IMR-90 (cell line): Measurements from ENCODE around the gene AMBRA1. TPM values are rescaled to one million over a fixed set of nuclear protein-coding genes. Genes with fewer than 3 reads are reported as not detected.

Source experiments
- ATAC-seq: fragments of 200-7000 bp; cut with Tn5 transposase; 2 replicates; pipeline ENCODE4 v1.9.1; 2020; ENCODE audit warnings: low read depth, mild to moderate bottlenecking, moderate library complexity
- BruUV-seq: library from RNA; stranded (reverse); fragments of 400-500 nt; replicated peaks from 2 replicates; lab custom pipeline; 2021; lab: Mats Ljungman, UMichigan
- CTCF ChIA-PET: fragments of 300-600 bp; formaldehyde crosslinking; extraction: SDS; loops from one replicate; lab custom pipeline; 2021; ENCODE audit warnings: antibody characterized with exemption; lab: Yijun Ruan, JAX
- POLR2A ChIA-PET: fragments of 300-600 bp; sonication (Branson Sonifier 250); formaldehyde crosslinking; loops from one replicate; lab custom pipeline; 2022; ENCODE audit warnings: antibody characterized with exemption; ENCODE audit not compliant: unreplicated experiment; lab: Charles Lee
- DNase-seq: peaks from one replicate; pipeline ENCODE4 v3.0.0; 2013
- H2AFZ ChIP-seq: replicated peaks from 2 replicates; pipeline ENCODE3; 2013; ENCODE audit warnings: low read length, mild to moderate bottlenecking; ENCODE audit not compliant: poor library complexity
- H2AK5ac ChIP-seq: 2 replicates; pipeline ENCODE4 v1.6.1; 2013; ENCODE audit warnings: low read depth, low read length, inconsistent platforms
- H2AK9ac ChIP-seq: replicated peaks from 2 replicates; pipeline ENCODE3; 2013; ENCODE audit warnings: mild to moderate bottlenecking, low read depth, low read length, moderate library complexity; ENCODE audit not compliant: poor library complexity
- H2BK120ac ChIP-seq: 2 replicates; pipeline ENCODE4 v1.6.1; 2013; ENCODE audit warnings: low read depth, low read length, inconsistent platforms
- H2BK15ac ChIP-seq: 3 replicates; pipeline ENCODE4 v1.6.1; 2013; ENCODE audit warnings: low read depth, low read length, inconsistent platforms
- H2BK20ac ChIP-seq: 2 replicates; pipeline ENCODE4 v1.6.1; 2013; ENCODE audit warnings: low read depth, mild to moderate bottlenecking, inconsistent platforms, low read length, moderate library complexity
- H2BK5ac ChIP-seq: 2 replicates; pipeline ENCODE4 v1.6.1; 2013; ENCODE audit warnings: mild to moderate bottlenecking, low read depth, low read length, inconsistent platforms; ENCODE audit not compliant: poor library complexity, severe bottlenecking
- H3K14ac ChIP-seq: replicated peaks from 2 replicates; pipeline ENCODE4 v1.6.1; 2013; ENCODE audit warnings: low read depth, low read length, inconsistent platforms
- H3K18ac ChIP-seq: 2 replicates; pipeline ENCODE4 v1.6.1; 2013; ENCODE audit warnings: low read depth, low read length, control low read depth
- H3K23ac ChIP-seq: 2 replicates; pipeline ENCODE4 v1.6.1; 2013; ENCODE audit warnings: low read depth, low read length, inconsistent platforms
- H3K27ac ChIP-seq: 2 replicates; pipeline ENCODE4 v1.5.1; 2013; ENCODE audit warnings: mild to moderate bottlenecking, control low read depth, low read length; ENCODE audit not compliant: insufficient read depth
- H3K27me3 ChIP-seq: 2 replicates; pipeline ENCODE4 v1.6.1; 2013; ENCODE audit warnings: low read length; ENCODE audit not compliant: control insufficient read depth, insufficient read depth
- H3K36me3 ChIP-seq: 2 replicates; pipeline ENCODE4 v1.6.1; 2013; ENCODE audit warnings: low read length, mixed read lengths; ENCODE audit not compliant: control insufficient read depth, insufficient read depth
- H3K4ac ChIP-seq: 2 replicates; pipeline ENCODE4 v1.6.1; 2013; ENCODE audit warnings: low read depth, low read length, inconsistent platforms
- H3K4me1 ChIP-seq: 2 replicates; pipeline ENCODE4 v1.6.1; 2013; ENCODE audit warnings: low read length, mixed read lengths; ENCODE audit not compliant: control insufficient read depth, insufficient read depth
- H3K4me2 ChIP-seq: 2 replicates; pipeline ENCODE4 v1.6.1; 2013; ENCODE audit warnings: low read depth, mild to moderate bottlenecking, control low read depth, low read length, moderate library complexity
- H3K4me3 ChIP-seq: 2 replicates; pipeline ENCODE4 v1.5.1; 2013; ENCODE audit warnings: low read depth, mild to moderate bottlenecking, control low read depth, low read length, moderate library complexity; ENCODE audit not compliant: insufficient read depth
- H3K56ac ChIP-seq: 2 replicates; pipeline ENCODE4 v1.6.1; 2013; ENCODE audit warnings: low read length, inconsistent platforms; ENCODE audit not compliant: insufficient read depth; ENCODE audit errors: extremely low read depth
- H3K79me1 ChIP-seq, 2 experiments: 2 replicates each; pipeline ENCODE4 v1.6.1; 2013; ENCODE audit warnings: low read length in 2 of 2, inconsistent platforms in 1 of 2, low read depth in 1 of 2
- H3K9ac ChIP-seq: 2 replicates; pipeline ENCODE4 v1.6.1; 2013; ENCODE audit warnings: low read depth, low read length, control low read depth
- H3K9me1 ChIP-seq: 2 replicates; pipeline ENCODE4 v1.6.1; 2013; ENCODE audit warnings: low read length, inconsistent platforms; ENCODE audit not compliant: insufficient read depth
- H3K9me3 ChIP-seq: 2 replicates; pipeline ENCODE4 v1.6.1; 2013; ENCODE audit warnings: low read length; ENCODE audit not compliant: control insufficient read depth, insufficient read depth
- H4K20me1 ChIP-seq: 2 replicates; pipeline ENCODE4 v1.6.1; 2013; ENCODE audit warnings: low read length, inconsistent platforms; ENCODE audit not compliant: insufficient read depth
- H4K5ac ChIP-seq: 2 replicates; pipeline ENCODE4 v1.6.1; 2013; ENCODE audit warnings: mild to moderate bottlenecking, low read depth, low read length, control low read depth
- H4K8ac ChIP-seq, 2 experiments: 2 replicates each; pipeline ENCODE4 v1.6.1; 2013; ENCODE audit warnings: low read depth in 2 of 2, low read length in 2 of 2, control low read depth in 1 of 2, inconsistent platforms in 1 of 2
- H4K91ac ChIP-seq: 2 replicates; pipeline ENCODE4 v1.6.1; 2013; ENCODE audit warnings: low read depth, low read length, inconsistent platforms; ENCODE audit not compliant: insufficient read depth
- BHLHE40 ChIP-seq: fragments of 150-350 bp; IDR thresholded peaks from 2 replicates; pipeline ENCODE4 v1.6.1; 2016; ENCODE audit warnings: mild to moderate bottlenecking, low read depth, low read length
- CEBPB ChIP-seq: IDR thresholded peaks from 2 replicates; pipeline ENCODE4 v1.6.1; 2012; ENCODE audit warnings: low read depth, low read length, improper control_type of control experiment
- CHD1 ChIP-seq: IDR thresholded peaks from 2 replicates; pipeline ENCODE4 v1.6.1; 2012; ENCODE audit warnings: low read depth, low read length, improper control_type of control experiment
- ELK1 ChIP-seq: fragments of 150-350 bp; IDR thresholded peaks from 2 replicates; pipeline ENCODE4 v1.6.1; 2016; ENCODE audit warnings: low read depth, mild to moderate bottlenecking, low read length, moderate library complexity, borderline replicate concordance
- FOS ChIP-seq: fragments of 150-350 bp; IDR thresholded peaks from 2 replicates; pipeline ENCODE4 v1.6.1; 2016; ENCODE audit warnings: low read depth, low read length
- MAZ ChIP-seq: IDR thresholded peaks from 2 replicates; pipeline ENCODE4 v1.6.1; 2012; ENCODE audit warnings: low read depth, mild to moderate bottlenecking, low read length, improper control_type of control experiment, moderate library complexity, borderline replicate concordance
- MXI1 ChIP-seq: IDR thresholded peaks from 2 replicates; pipeline ENCODE4 v1.6.1; 2012; ENCODE audit warnings: low read depth, mild to moderate bottlenecking, low read length, moderate library complexity, borderline replicate concordance
- NFE2L2 ChIP-seq: fragments of 150-350 bp; IDR thresholded peaks from 2 replicates; pipeline ENCODE4 v1.6.1; 2016; ENCODE audit warnings: low read depth, mild to moderate bottlenecking, low read length
- POLR2A ChIP-seq: IDR thresholded peaks from 2 replicates; pipeline ENCODE4 v1.6.1; 2012; ENCODE audit warnings: mild to moderate bottlenecking, low read depth, low read length
- RCOR1 ChIP-seq: IDR thresholded peaks from 2 replicates; pipeline ENCODE4 v1.6.1; 2012; ENCODE audit warnings: mild to moderate bottlenecking, low read length, improper control_type of control experiment; ENCODE audit not compliant: insufficient replicate concordance
- SMC3 ChIP-seq: fragments of 150-350 bp; IDR thresholded peaks from 2 replicates; pipeline ENCODE4 v1.6.1; 2016; ENCODE audit warnings: low read depth, mild to moderate bottlenecking, antibody characterized with exemption, low read length, moderate library complexity
- WGBS, 2 experiments: methylation state at CpG; one replicate each; pipeline versions ENCODE4 v1.1.5 to v1.1.7; 2013; ENCODE audit warnings: missing lambda C conversion rate in 2 of 2; ENCODE audit not compliant: insufficient read length in 1 of 2; ENCODE audit errors: extremely low coverage in 2 of 2; 5-methylcytosine and 5-hydroxymethylcytosine counted together
- dilution Hi-C: fragments of 300-500 bp; cut with HindIII; formaldehyde crosslinking; loops from one replicate; pipeline ENCODE4 v1.14.3; 2018; ENCODE audit warnings: low sequenced_read_pairs; ENCODE audit not compliant: unreplicated experiment
- in situ Hi-C: fragments of 300-500 bp; cut with MboI; formaldehyde crosslinking; loops from 3 replicates; pipeline ENCODE4 v1.14.3; 2019; ENCODE audit warnings: low sequenced_read_pairs, inconsistent platforms, mixed read lengths
- intact Hi-C: fragments of 100-400 bp; cut with micrococcal nuclease; formaldehyde crosslinking; loops from 2 replicates; pipeline ENCODE4 v1.10.0; 2022
- polyA plus RNA-seq, 3 experiments: library from polyadenylated mRNA; depleted of rRNA; stranded (reverse); fragments of >200 nt; gene quantifications; 2 replicates each; pipeline ENCODE4 v1.2.3, GENCODE V29; 2012; ENCODE audit warnings: low replicate concordance in 1 of 3
- total RNA-seq: library from RNA; depleted of rRNA; stranded (reverse); fragments of >200 nt; gene quantifications from 2 replicates; pipeline ENCODE4 v1.2.3, GENCODE V29; 2012
- TF ChIP-seq, protein P1 (sequence below): fragments of 150-350 bp; IDR thresholded peaks from 2 replicates; pipeline ENCODE4 v1.6.1; 2017; ENCODE audit warnings: mild to moderate bottlenecking, antibody characterized with exemption, low read length, low read depth

Gene AMBRA1
- total and polyA plus RNA-seq, 2 of the 4 experiments (the other 2 are of a cell fraction) = 9.4 to 18.3 TPM

- Histone ChIP-seq H2AFZ (no peak overlapping the region), H4K20me1 (no peaks in the 10 kb centered on the region), H3K4me3 (no peak overlapping the region), H2BK5ac (no peak overlapping the region), H2BK15ac (no peak overlapping the region), H3K14ac (no peak overlapping the region), H3K27me3 (no peaks in the 10 kb centered on the region), H3K9ac (no peak overlapping the region), H4K8ac (no peak overlapping the region), H3K27ac (no peak overlapping the region), H3K9me1 (0 out of 2 replicates have a peak, but pooled peaks cover 3% of the 10 kb centered on the region), H3K18ac (no peak overlapping the region), H3K79me1 (peaks cover 0 to 3% of the 10 kb centered on the region in 2 experiments; a peak in 1 of 4 replicates), H2BK120ac (no peak overlapping the region), H2BK20ac (no peak overlapping the region), H3K56ac (no peak overlapping the region), H2AK5ac (no peak overlapping the region), H3K36me3 (0 out of 2 replicates have a peak, but pooled peaks cover 4% of the 10 kb centered on the region), H2AK9ac (no peak overlapping the region), H3K23ac (no peak overlapping the region), H3K4me1 (0 out of 2 replicates have a peak, but pooled peaks cover 1% of the 10 kb centered on the region), H4K5ac (no peak overlapping the region), H4K91ac (no peak overlapping the region), H3K4me2 (no peak overlapping the region), H3K9me3 (no peaks in the 10 kb centered on the region), H3K4ac (no peak overlapping the region)
- dilution Hi-C loops (no loop called here), in situ Hi-C loops (no loop called here), intact Hi-C loops (no loop called here)
- no CpG with 5 or more reads among the region's 1 CpG for WGBS, 2 experiments
- TF ChIP-seq MXI1 (no peak), POLR2A (no peak), FOS (no peak), NFE2L2 (no peak), RCOR1 (no peak), BHLHE40 (no peak), CHD1 (no peak), CEBPB (no peak), ELK1 (no peak), MAZ (no peak), SMC3 (no peak)
- TF ChIP-seq, protein P1, sequence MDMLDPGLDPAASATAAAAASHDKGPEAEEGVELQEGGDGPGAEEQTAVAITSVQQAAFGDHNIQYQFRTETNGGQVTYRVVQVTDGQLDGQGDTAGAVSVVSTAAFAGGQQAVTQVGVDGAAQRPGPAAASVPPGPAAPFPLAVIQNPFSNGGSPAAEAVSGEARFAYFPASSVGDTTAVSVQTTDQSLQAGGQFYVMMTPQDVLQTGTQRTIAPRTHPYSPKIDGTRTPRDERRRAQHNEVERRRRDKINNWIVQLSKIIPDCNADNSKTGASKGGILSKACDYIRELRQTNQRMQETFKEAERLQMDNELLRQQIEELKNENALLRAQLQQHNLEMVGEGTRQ = no peak
- ChIA-PET POLR2A (no interaction called here), CTCF (no interaction called here)
- BruUV-seq = no TSS peak
- DNase-seq = no peak
- no peak for ATAC-seq
Observed at GRCh38 chr11:46604796-46605195, 11.0 kb upstream of the AMBRA1 start.
